ENCODE results near the gene PRM1. TPM values are rescaled to one million over a fixed set of nuclear protein-coding genes. Genes with fewer than 3 reads are reported as not detected.

Gene PRM1
- total RNA-seq, 1 experiment from 2014 or later, result not detected

- H3K4me1 Mint-ChIP-seq (ENCODE audit: low read depth, unreplicated experiment), result no peaks in the 10 kb centered on the region
- Histone ChIP-seq H3K36me3 (ENCODE audit: control insufficient read depth, insufficient read depth, low read length) (no peaks in the 10 kb centered on the region), H3K4me3 (ENCODE audit: low read depth, low read length) (no peak overlapping the region), H3K27me3 (replicated peaks; ENCODE audit: control insufficient read depth, insufficient read depth, low read length) (no peaks in the 10 kb centered on the region), H3K4me1 (no peaks in the 10 kb centered on the region), H3K9me3 (no peaks in the 10 kb centered on the region)
- H3K27ac Mint-ChIP-seq (ENCODE audit: unreplicated experiment), result peak overlapping the region; percentile 17
- BruUV-seq (replicated peaks), result no TSS peak
- ChIA-PET CTCF (interaction anchor here (1.0 kb wide), 1 partner anchor 14 kb away, joined by 3 read pairs; no protein-coding TSS in a partner anchor), POLR2A (no interaction called here)
- DNase-seq, result no peak
- no peak overlapping the region for H3K4me3 Mint-ChIP-seq (ENCODE audit: unreplicated experiment)
- TF ChIP-seq, protein P1, sequence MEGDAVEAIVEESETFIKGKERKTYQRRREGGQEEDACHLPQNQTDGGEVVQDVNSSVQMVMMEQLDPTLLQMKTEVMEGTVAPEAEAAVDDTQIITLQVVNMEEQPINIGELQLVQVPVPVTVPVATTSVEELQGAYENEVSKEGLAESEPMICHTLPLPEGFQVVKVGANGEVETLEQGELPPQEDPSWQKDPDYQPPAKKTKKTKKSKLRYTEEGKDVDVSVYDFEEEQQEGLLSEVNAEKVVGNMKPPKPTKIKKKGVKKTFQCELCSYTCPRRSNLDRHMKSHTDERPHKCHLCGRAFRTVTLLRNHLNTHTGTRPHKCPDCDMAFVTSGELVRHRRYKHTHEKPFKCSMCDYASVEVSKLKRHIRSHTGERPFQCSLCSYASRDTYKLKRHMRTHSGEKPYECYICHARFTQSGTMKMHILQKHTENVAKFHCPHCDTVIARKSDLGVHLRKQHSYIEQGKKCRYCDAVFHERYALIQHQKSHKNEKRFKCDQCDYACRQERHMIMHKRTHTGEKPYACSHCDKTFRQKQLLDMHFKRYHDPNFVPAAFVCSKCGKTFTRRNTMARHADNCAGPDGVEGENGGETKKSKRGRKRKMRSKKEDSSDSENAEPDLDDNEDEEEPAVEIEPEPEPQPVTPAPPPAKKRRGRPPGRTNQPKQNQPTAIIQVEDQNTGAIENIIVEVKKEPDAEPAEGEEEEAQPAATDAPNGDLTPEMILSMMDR (IDR thresholded peaks at IDR 0.05; ENCODE audit: insufficient read depth in 1 of 2, low read depth in 1 of 2, low read length in 1 of 2, severe bottlenecking in 1 of 2, unreplicated experiment in 1 of 2), result no peak
- intact Hi-C loops (cut with micrococcal nuclease; ENCODE audit: unreplicated experiment), result no loop called here
- no peaks in the 10 kb centered on the region for H3K9me3 Mint-ChIP-seq (ENCODE audit: unreplicated experiment)
- no peaks in the 10 kb centered on the region for H3K36me3 Mint-ChIP-seq (ENCODE audit: insufficient read depth, unreplicated experiment)
- H3K27me3 Mint-ChIP-seq (ENCODE audit: insufficient read depth, unreplicated experiment), result no peaks in the 10 kb centered on the region
Measured at GRCh38 chr16:11270602-11271162, 10.4 kb downstream of the PRM1 start.

- no peaks in the 10 kb centered on the region for H3K4me1 ChIP-seq
- BruUV-seq (replicated peaks), result no TSS peak
Measured at GRCh38 chr16:11268921-11269375, 12.2 kb downstream of the PRM1 start, which contains the start of gene TNP2. TSS of gene TNP2 (minus strand) at chr16:11269325. CDS start at chr16:11269262, 63 bp downstream.

GRCh38 chr16:11265124-11265523 is 16.0 kb downstream of the PRM1 start:
- CTCF ChIA-PET, result no interaction called here
- POLR2A ChIA-PET, result no interaction called here
- intact Hi-C loops (cut with micrococcal nuclease; ENCODE audit: unreplicated experiment), result no loop called here

More at GRCh38 chr16:11268921-11269375, 12.2 kb downstream of the PRM1 start, which contains the start of gene TNP2:
- TF ChIP-seq, protein P1 (IDR thresholded peaks at IDR 0.05; ENCODE audit: insufficient read depth in 1 of 2, low read depth in 1 of 2, low read length in 1 of 2, severe bottlenecking in 1 of 2, unreplicated experiment in 1 of 2), result no peak
- intact Hi-C loops (cut with micrococcal nuclease; ENCODE audit: unreplicated experiment), result no loop called here
- Mint-ChIP-seq H3K36me3 (ENCODE audit: insufficient read depth, unreplicated experiment) (no peaks in the 10 kb centered on the region), H3K9me3 (ENCODE audit: unreplicated experiment) (no peaks in the 10 kb centered on the region), H3K27me3 (ENCODE audit: insufficient read depth, unreplicated experiment) (no peaks in the 10 kb centered on the region), H3K27ac (ENCODE audit: unreplicated experiment) (no peak within 1 kb of the TSS), H3K4me3 (ENCODE audit: unreplicated experiment) (no peak within 1 kb of the TSS), H3K4me1 (ENCODE audit: low read depth, unreplicated experiment) (no peaks in the 10 kb centered on the region)
- H3K27me3 ChIP-seq (replicated peaks; ENCODE audit: control insufficient read depth, insufficient read depth, low read length), result no peaks in the 10 kb centered on the region
- H3K36me3 ChIP-seq (ENCODE audit: control insufficient read depth, insufficient read depth, low read length), result no peaks in the 10 kb centered on the region
- no peak for DNase-seq
- no peaks in the 10 kb centered on the region for H3K9me3 ChIP-seq
- no peak within 1 kb of the TSS for H3K4me3 ChIP-seq (ENCODE audit: low read depth, low read length)
- POLR2A ChIA-PET, result interaction anchor here (0.6 to 0.9 kb wide), 2 partner anchors 9 kb away, joined by 3 read pairs; no protein-coding TSS in a partner anchor
- CTCF ChIA-PET, result no interaction called here

More at GRCh38 chr16:11265124-11265523, 16.0 kb downstream of the PRM1 start:
- no TSS peak for BruUV-seq (replicated peaks)
- no peaks in the 10 kb centered on the region for H3K36me3 Mint-ChIP-seq (ENCODE audit: insufficient read depth, unreplicated experiment)
- TF ChIP-seq, protein P1 (IDR thresholded peaks at IDR 0.05; ENCODE audit: insufficient read depth in 1 of 2, low read depth in 1 of 2, low read length in 1 of 2, severe bottlenecking in 1 of 2, unreplicated experiment in 1 of 2), result no peak
- peaks cover 11% of the 10 kb centered on the region for H3K4me1 Mint-ChIP-seq (ENCODE audit: low read depth, unreplicated experiment)
- no peaks in the 10 kb centered on the region for H3K27me3 ChIP-seq (replicated peaks; ENCODE audit: control insufficient read depth, insufficient read depth, low read length)
- H3K27me3 Mint-ChIP-seq (ENCODE audit: insufficient read depth, unreplicated experiment), result no peaks in the 10 kb centered on the region
- H3K9me3 Mint-ChIP-seq (ENCODE audit: unreplicated experiment), result no peaks in the 10 kb centered on the region
- H3K9me3 ChIP-seq, result no peaks in the 10 kb centered on the region
- peaks cover 21% of the 10 kb centered on the region for H3K4me1 ChIP-seq
- no peak for DNase-seq
- H3K36me3 ChIP-seq (ENCODE audit: control insufficient read depth, insufficient read depth, low read length), result no peaks in the 10 kb centered on the region
- H3K27ac Mint-ChIP-seq (ENCODE audit: unreplicated experiment), result no peak overlapping the region
- no peak overlapping the region for H3K4me3 Mint-ChIP-seq (ENCODE audit: unreplicated experiment)
- H3K4me3 ChIP-seq (ENCODE audit: low read depth, low read length), result no peak overlapping the region
